H1 (cell line): ENCODE results near the gene YBX2. TPM values are rescaled to one million over a fixed set of nuclear protein-coding genes. Genes with fewer than 3 reads are reported as not detected.
A peak's percentile ranks its signal among the peaks of the same experiment; 100 is the strongest.

Experiments
- CTCF ChIA-PET: fragments of 300-600 bp; sonication (Branson Sonifier 250); formaldehyde crosslinking; loops from one replicate; lab custom pipeline; 2021; ENCODE audit not compliant: partially characterized antibody; lab: Charles Lee
- POLR2A ChIA-PET: fragments of 300-600 bp; sonication (Branson Sonifier 250); formaldehyde crosslinking; loops from one replicate; lab custom pipeline; 2021; ENCODE audit warnings: inconsistent platforms; ENCODE audit not compliant: partially characterized antibody; lab: Charles Lee
- DNase-seq, 2 experiments: peaks; one replicate each; pipeline versions ENCODE4 v3.0.0 to v3.0.0-alpha.2; 2010 to 2022; ENCODE audit warnings: low spot score in 2 of 2, low read depth in 1 of 2, mixed read lengths in 1 of 2
- FAIRE-seq: peaks from 2 replicates; lab custom pipeline; 2011; peaks lifted over from hg19 to GRCh38; lab: Jason Lieb, UNC
- H2AFZ ChIP-seq: 2 replicates; pipeline ENCODE4 v1.8.1; 2012; ENCODE audit warnings: low read length, inconsistent platforms
- H2AK5ac ChIP-seq: 2 replicates; pipeline ENCODE4 v1.6.1; 2013; ENCODE audit warnings: low read depth, low read length
- H2BK120ac ChIP-seq: replicated peaks from 2 replicates; pipeline ENCODE3; 2013; ENCODE audit warnings: low read depth, low read length, inconsistent platforms
- H2BK12ac ChIP-seq: 2 replicates; pipeline ENCODE4 v1.6.1; 2013; ENCODE audit warnings: low read depth, low read length
- H2BK15ac ChIP-seq: 2 replicates; pipeline ENCODE4 v1.6.1; 2013; ENCODE audit warnings: low read length
- H2BK20ac ChIP-seq: 2 replicates; pipeline ENCODE4 v1.6.1; 2013; ENCODE audit warnings: low read length
- H2BK5ac ChIP-seq: 2 replicates; pipeline ENCODE4 v1.6.1; 2013; ENCODE audit warnings: low read depth, low read length
- H3K14ac ChIP-seq: 2 replicates; pipeline ENCODE4 v1.6.1; 2013; ENCODE audit warnings: inconsistent platforms; ENCODE audit not compliant: insufficient read length
- H3K18ac ChIP-seq: 2 replicates; pipeline ENCODE4 v1.6.1; 2013; ENCODE audit warnings: low read length; ENCODE audit errors: extremely low read depth
- H3K23ac ChIP-seq: 2 replicates; pipeline ENCODE4 v1.6.1; 2013; ENCODE audit warnings: inconsistent platforms; ENCODE audit not compliant: insufficient read length
- H3K23me2 ChIP-seq: 2 replicates; pipeline ENCODE4 v1.6.1; 2013; ENCODE audit warnings: low read depth, low read length
- H3K27ac ChIP-seq: 2 replicates; pipeline ENCODE4 v1.6.1; 2011; ENCODE audit warnings: low read depth, low read length, inconsistent platforms
- H3K27me3 ChIP-seq, 4 experiments: replicated peaks in 1 of 4; 1 replicate in 1 of 4; 2 replicates in 3 of 4; pipeline versions ENCODE4 v1.6.1 to v1.8.1; 2011 to 2013; ENCODE audit warnings: low read length in 3 of 4, mild to moderate bottlenecking in 3 of 4, inconsistent platforms in 2 of 4, mixed read lengths in 2 of 4, moderate library complexity in 1 of 4; ENCODE audit not compliant: control insufficient read depth in 3 of 4, insufficient read depth in 3 of 4; ENCODE audit errors: extremely low read depth in 1 of 4
- H3K36me3 ChIP-seq, 4 experiments: 2 replicates each; pipeline versions ENCODE4 v1.6.1 to v1.8.1; 2011 to 2013; ENCODE audit warnings: mild to moderate bottlenecking in 4 of 4, low read length in 3 of 4, moderate library complexity in 2 of 4, control low read depth in 1 of 4, inconsistent platforms in 1 of 4; ENCODE audit not compliant: insufficient read depth in 4 of 4, control insufficient read depth in 2 of 4
- H3K4ac ChIP-seq: replicated peaks from 2 replicates; pipeline ENCODE3; 2013; ENCODE audit warnings: low read length, low read depth, mixed read lengths, inconsistent platforms; ENCODE audit not compliant: insufficient read length
- H3K4me1 ChIP-seq, 4 experiments: replicated peaks in 1 of 4; 1 replicate in 1 of 4; 2 replicates in 3 of 4; pipeline versions ENCODE4 v1.6.1 to v1.8.1; 2011 to 2013; ENCODE audit warnings: low read length in 3 of 4, inconsistent platforms in 2 of 4, mixed read lengths in 1 of 4; ENCODE audit not compliant: insufficient read depth in 4 of 4, control insufficient read depth in 3 of 4
- H3K4me2 ChIP-seq, 2 experiments: 2 replicates each; pipeline versions ENCODE4 v1.6.1 to v1.8.1; 2011 to 2013; ENCODE audit warnings: low read depth in 2 of 2, low read length in 2 of 2, control low read depth in 1 of 2, inconsistent platforms in 1 of 2, mild to moderate bottlenecking in 1 of 2; ENCODE audit not compliant: insufficient read depth in 1 of 2
- H3K4me3 ChIP-seq, 4 experiments: fragments of 200-600, 300-600 bp in 1 of 4; sonication (generic), shearing (Covaris generic), sonication (Bioruptor Twin) in 1 of 4; 2 replicates each; pipeline versions ENCODE4 v1.5.1 to v1.8.1; 2011 to 2016; ENCODE audit warnings: low read length in 4 of 4, low read depth in 3 of 4, control low read depth in 2 of 4, inconsistent platforms in 2 of 4, mild to moderate bottlenecking in 2 of 4, mixed read lengths in 1 of 4, moderate library complexity in 1 of 4; ENCODE audit not compliant: insufficient read depth in 2 of 4; ENCODE audit errors: extremely low read depth in 1 of 4
- H3K56ac ChIP-seq: replicated peaks from 2 replicates; pipeline ENCODE3; 2013; ENCODE audit warnings: low read depth, mild to moderate bottlenecking, mixed read lengths, low read length, inconsistent platforms; ENCODE audit not compliant: insufficient read length
- H3K79me1 ChIP-seq: 2 replicates; pipeline ENCODE4 v1.6.1; 2013; ENCODE audit warnings: low read depth, low read length, control low read depth
- H3K79me2 ChIP-seq, 2 experiments: 2 replicates each; pipeline versions ENCODE4 v1.6.1 to v1.8.1; 2012 to 2013; ENCODE audit warnings: low read length in 2 of 2, mild to moderate bottlenecking in 2 of 2, inconsistent platforms in 1 of 2; ENCODE audit not compliant: insufficient read depth in 2 of 2, control insufficient read depth in 1 of 2
- H3K9ac ChIP-seq, 4 experiments: replicated peaks in 1 of 4; 1 replicate in 1 of 4; 2 replicates in 3 of 4; pipeline versions ENCODE4 v1.6.1 to v1.8.1; 2011 to 2013; ENCODE audit warnings: low read depth in 3 of 4, low read length in 3 of 4, control low read depth in 2 of 4, mild to moderate bottlenecking in 2 of 4, moderate library complexity in 2 of 4, inconsistent platforms in 1 of 4; ENCODE audit errors: extremely low read depth in 1 of 4
- H3K9me3 ChIP-seq, 2 experiments: 2 replicates each; pipeline versions ENCODE4 v1.6.1 to v1.8.1; 2012 to 2013; ENCODE audit warnings: mild to moderate bottlenecking in 2 of 2, moderate library complexity in 2 of 2, control low read depth in 1 of 2, inconsistent platforms in 1 of 2, low read depth in 1 of 2, low read length in 1 of 2, mixed read lengths in 1 of 2; ENCODE audit not compliant: insufficient read depth in 2 of 2
- H4K20me1 ChIP-seq, 2 experiments: replicated peaks in 1 of 2; 2 replicates each; pipeline versions ENCODE3 to v1.8.1; 2011 to 2013; ENCODE audit warnings: inconsistent platforms in 2 of 2, low read length in 2 of 2, mild to moderate bottlenecking in 1 of 2; ENCODE audit not compliant: insufficient read depth in 2 of 2, control insufficient read depth in 1 of 2
- H4K5ac ChIP-seq: 2 replicates; pipeline ENCODE4 v1.6.1; 2013; ENCODE audit warnings: low read length, low read depth, mixed read lengths, inconsistent platforms; ENCODE audit not compliant: insufficient read length
- H4K8ac ChIP-seq: 2 replicates; pipeline ENCODE4 v1.8.0; 2013; ENCODE audit warnings: mild to moderate bottlenecking, moderate library complexity, low read length, inconsistent platforms; ENCODE audit not compliant: insufficient read depth; ENCODE audit errors: extremely low read depth
- H4K91ac ChIP-seq: replicated peaks from 2 replicates; pipeline ENCODE3; 2013; ENCODE audit warnings: low read length, mixed read lengths, inconsistent platforms; ENCODE audit not compliant: insufficient read length
- BACH1 ChIP-seq: IDR thresholded peaks from 2 replicates; pipeline ENCODE4 v1.6.1; 2012; ENCODE audit warnings: low read length, improper control_type of control experiment
- BRCA1 ChIP-seq: IDR thresholded peaks from 2 replicates; pipeline ENCODE4 v1.6.1; 2012; ENCODE audit warnings: low read depth, low read length, improper control_type of control experiment
- CBX5 ChIP-seq: fragments of 300-800, 300-1000 bp; sonication (generic); IDR thresholded peaks from 2 replicates; pipeline ENCODE4 v1.7.1; 2016; ENCODE audit warnings: antibody characterized with exemption, low read length, low read depth
- CTBP2 ChIP-seq: IDR thresholded peaks from 2 replicates; pipeline ENCODE4 v1.7.0; 2011; ENCODE audit warnings: borderline replicate concordance, mild to moderate bottlenecking, moderate library complexity, mixed read lengths, low read length; ENCODE audit not compliant: insufficient read depth, insufficient read length
- EGR1 ChIP-seq: IDR thresholded peaks from 2 replicates; pipeline ENCODE4 v1.6.1; 2011; ENCODE audit warnings: low read depth, low read length, borderline replicate concordance
- EZH2 ChIP-seq: fragments of 200-600 bp; sonication (generic); IDR thresholded peaks from 2 replicates; pipeline ENCODE4 v1.7.1; 2012; ENCODE audit warnings: low read depth, mild to moderate bottlenecking, moderate library complexity, low read length, inconsistent platforms; ENCODE audit not compliant: severe bottlenecking
- GTF2F1 ChIP-seq: IDR thresholded peaks from 2 replicates; pipeline ENCODE4 v1.6.1; 2012; ENCODE audit warnings: low read depth, low read length, improper control_type of control experiment, borderline replicate concordance
- HDAC6 ChIP-seq: IDR thresholded peaks from one replicate; pipeline ENCODE4 v1.7.1; 2012; ENCODE audit warnings: low read depth, mild to moderate bottlenecking, inconsistent platforms, low read length, moderate library complexity
- JUN ChIP-seq: IDR thresholded peaks from 2 replicates; pipeline ENCODE4 v1.6.1; 2011; ENCODE audit warnings: low read depth, mild to moderate bottlenecking, improper control_type of control experiment, low read length
- NRF1 ChIP-seq: IDR thresholded peaks from 2 replicates; pipeline ENCODE4 v1.6.1; 2011; ENCODE audit warnings: mild to moderate bottlenecking, low read depth, low read length, improper control_type of control experiment
- PHF8 ChIP-seq: fragments of 200-600 bp; sonication (generic); conservative IDR thresholded peaks from 2 replicates; pipeline ENCODE4 v1.7.1; 2012; ENCODE audit warnings: low read depth, mild to moderate bottlenecking, inconsistent platforms, low read length, moderate library complexity
- SP1 ChIP-seq: IDR thresholded peaks from 2 replicates; pipeline ENCODE4 v1.6.1; 2011; ENCODE audit warnings: low read depth, low read length
- SP2 ChIP-seq: IDR thresholded peaks from 2 replicates; pipeline ENCODE4 v1.6.1; 2012; ENCODE audit warnings: mild to moderate bottlenecking, low read length, inconsistent platforms
- YY1 ChIP-seq: IDR thresholded peaks from 2 replicates; pipeline ENCODE4 v1.6.1; 2011; ENCODE audit warnings: low read depth, mild to moderate bottlenecking, low read length
- WGBS, 2 experiments: shearing (Covaris generic) in 1 of 2; methylation state at CpG; one replicate each; pipeline versions ENCODE4 v1.1.6 to v1.1.7; 2013 to 2015; ENCODE audit warnings: low lambda C conversion rate in 2 of 2, mixed read lengths in 2 of 2, inconsistent platforms in 1 of 2, low coverage in 1 of 2, missing lambda C conversion rate in 1 of 2; ENCODE audit not compliant: insufficient replicate concordance in 2 of 2, insufficient coverage in 1 of 2, insufficient read length in 1 of 2; ENCODE audit errors: extremely low coverage in 1 of 2, missing lambda C conversion rate in 1 of 2; 5-methylcytosine and 5-hydroxymethylcytosine counted together
- polyA plus RNA-seq, 7 experiments: library from polyadenylated mRNA; depleted of rRNA in 3 of 7; stranded (reverse) in 5 of 7; unstranded in 2 of 7; fragments of >200 nt in 5 of 7; fragments of 200-250 nt in 2 of 7; gene quantifications; 1 replicate in 5 of 7; 2 replicates in 1 of 7; 4 replicates in 1 of 7; pipeline versions ENCODE4 v1.2.1 to v1.2.3, GENCODE V29; 2011 to 2013; ENCODE audit warnings: missing spikeins in 2 of 7, mixed read lengths in 2 of 7
- total RNA-seq: library from RNA; stranded (reverse); fragmentation: NEBNext Ultra II Directional; extraction: Animal tissue kit (Norgen Biotek cat#: 25700); gene quantifications from 2 replicates; pipeline ENCODE4 v1.2.1, GENCODE V29; 2021

YBX2 gene
- total and polyA plus RNA-seq, 2 of the 8 experiments (the other 6 are each of a cell fraction or from before 2014, with no cell fraction given): 19.2 to 30.5 TPM

- H3K23me2 ChIP-seq: peaks cover 8% of the 10 kb centered on the region
- no peak overlapping the region for H3K56ac ChIP-seq
- H2BK12ac ChIP-seq: no peak overlapping the region
- no peaks in the 10 kb centered on the region for H3K9me3 ChIP-seq
- no peaks in the 10 kb centered on the region; a peak in 1 of 7 replicates for H3K27me3 ChIP-seq
- POLR2A ChIA-PET: interaction anchor here (1.0 to 13.4 kb wide), 4 partner anchors 7 to 248 kb away, joined by 4 to 223 read pairs (median 22); partner anchors contain the start of genes ACAP1 and GPS2
- no peak overlapping the region for H4K91ac ChIP-seq
- H3K79me1 ChIP-seq: peaks cover 2% of the 10 kb centered on the region; the same call in 1 of the 2 replicates
- no peak overlapping the region for H4K8ac ChIP-seq
- CTCF ChIA-PET: interaction anchor here (1.2 to 9.3 kb wide), 6 partner anchors 7 to 57 kb away, joined by 3 to 167 read pairs (median 7); no protein-coding TSS in a partner anchor
- no peak overlapping the region for H2AFZ ChIP-seq
- H2BK120ac ChIP-seq: no peak overlapping the region
- H3K4me2 ChIP-seq: peak overlapping the region; percentile 96 to 98; a peak in 2 of 4 replicates
- no peak overlapping the region for H3K4ac ChIP-seq
- no peak overlapping the region for H3K27ac ChIP-seq
- WGBS, 2 experiments: 100% methylated on average over 1 of the region's 1 CpG; no CpG with 5 or more reads in 1 of the 2 experiments
- no peak overlapping the region for H3K14ac ChIP-seq
- no peak overlapping the region for H3K18ac ChIP-seq
- no peak overlapping the region for H2AK5ac ChIP-seq
- H2BK5ac ChIP-seq: no peak overlapping the region
- H3K23ac ChIP-seq: no peak overlapping the region
- H4K5ac ChIP-seq: no peak overlapping the region
- H3K36me3 ChIP-seq: peaks cover 8 to 16% (median 14%) of the 10 kb centered on the region in 4 experiments
- peaks cover 2 to 6% of the 10 kb centered on the region in 2 experiments for H4K20me1 ChIP-seq
- no peak overlapping the region for H2BK20ac ChIP-seq
- FAIRE-seq (no peak), DNase-seq (no peak)
- no peak overlapping the region; a peak in 1 of 7 replicates for H3K9ac ChIP-seq
- H3K4me1 ChIP-seq: peaks cover 0 to 19% (median 8%) of the 10 kb centered on the region in 4 experiments; a peak in 6 of 7 replicates
- peak overlapping the region in 3 of 4 experiments; percentile 9 to 75 (median 69); a peak in 5 of 8 replicates for H3K4me3 ChIP-seq
- H3K79me2 ChIP-seq: peaks cover 0 to 14% of the 10 kb centered on the region in 2 experiments; a peak in 2 of 4 replicates
- H2BK15ac ChIP-seq: no peak overlapping the region
- TF ChIP-seq NRF1 (no peak), BRCA1 (no peak), CTBP2 (no peak), BACH1 (no peak), PHF8 (no peak), HDAC6 (no peak), GTF2F1 (no peak), JUN (no peak), EGR1 (no peak), SP2 (no peak), YY1 (no peak), EZH2 (no peak), SP1 (no peak), CBX5 (no peak)
These were observed 33.6 kb upstream of the YBX2 start for GRCh38 chr17:7328009-7328408.
